Measurements from ENCODE around the gene SPI1.

The SPI1 gene

DNA sequence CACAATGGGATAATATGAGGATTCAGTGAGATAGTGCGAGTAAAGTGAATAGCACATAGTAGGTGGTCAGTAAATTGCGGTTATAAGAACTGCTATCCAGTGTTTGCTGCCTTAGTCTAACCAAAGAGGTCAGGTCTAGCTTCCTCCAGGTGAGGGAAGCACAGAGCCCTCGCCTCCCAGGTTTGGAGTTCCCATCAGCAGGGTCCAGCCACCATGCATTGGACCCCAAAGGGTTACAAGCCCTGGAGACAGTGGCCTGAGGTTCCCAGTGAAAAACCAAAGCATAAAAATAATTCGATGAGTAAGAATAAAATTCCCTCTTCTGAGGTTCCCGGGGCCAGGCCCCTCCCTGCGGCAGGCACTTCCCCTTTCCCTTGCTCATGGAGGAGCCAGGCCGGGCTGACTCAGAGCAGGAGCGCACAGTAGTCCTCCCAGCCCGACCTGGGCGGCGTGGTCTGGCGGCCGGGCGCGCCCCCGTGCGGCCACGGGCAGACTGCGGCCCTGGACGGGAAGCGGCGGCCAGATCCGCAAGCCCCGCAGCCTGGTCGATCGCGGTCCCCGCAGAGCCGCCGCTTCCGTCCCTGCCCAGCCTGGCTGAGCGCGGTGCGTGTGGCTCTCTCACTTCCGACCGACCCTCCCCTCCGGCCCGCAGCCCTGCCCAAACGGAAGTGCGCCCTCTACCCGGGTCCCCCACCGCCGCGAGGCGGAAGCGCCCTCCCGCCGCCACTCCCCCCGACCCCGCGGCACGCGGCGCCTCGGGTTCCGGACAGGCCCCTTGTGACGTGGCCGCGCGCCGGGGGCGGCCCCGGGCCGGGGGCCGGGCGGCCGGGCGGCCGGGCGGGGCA, 29.6 kb upstream of the SPI1 start, which contains the start of gene SLC39A13:
SLC39A13 (plus strand) TSS at position 845 of the 845 bp plus-strand sequence. CDS start 1,505 bp downstream, outside the sequence.
- FAIRE-seq = no peak

DNA sequence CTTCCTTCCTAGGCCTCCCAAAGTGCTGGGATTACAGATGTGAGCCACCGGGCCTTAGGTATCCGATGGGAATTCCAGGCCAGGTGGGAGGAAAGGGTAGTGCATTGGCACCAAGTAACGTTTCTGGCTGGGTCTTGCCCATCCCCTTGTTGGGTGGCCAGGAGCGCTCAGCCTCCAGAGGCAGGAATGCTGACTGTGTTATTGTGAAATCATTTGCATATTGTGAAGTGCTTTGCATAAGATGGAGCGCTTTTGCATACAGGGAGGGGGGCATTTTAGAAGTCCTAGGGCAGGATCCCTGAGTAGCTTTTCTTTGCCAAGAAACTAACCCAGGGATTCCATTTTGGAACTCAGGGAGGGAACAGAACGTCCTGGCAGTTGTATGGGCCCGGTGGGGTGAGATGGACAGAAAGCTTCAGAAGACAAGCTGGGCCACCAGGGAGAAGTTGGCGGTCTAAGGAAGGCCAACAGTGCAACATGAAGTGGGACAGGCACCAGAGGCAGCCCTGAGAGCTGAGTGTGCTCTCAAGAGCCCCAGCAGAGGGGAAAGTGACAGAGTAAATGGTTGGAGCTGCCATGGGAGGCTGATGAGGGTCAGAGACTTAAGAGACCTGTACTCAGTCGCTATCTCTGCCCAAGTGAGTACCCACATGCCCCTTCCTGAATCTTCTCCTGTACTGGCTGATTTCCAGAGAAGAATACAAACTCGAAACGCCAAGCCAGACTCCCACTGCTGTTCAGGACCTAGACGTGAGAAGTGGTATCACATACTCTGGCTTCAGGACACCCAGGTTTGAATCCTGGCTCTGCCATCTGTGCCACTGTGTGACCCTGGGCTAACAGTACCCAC, 28.8 kb upstream of the SPI1 start:
- DNase-seq (ENCODE audit: low spot score) (no peak), FAIRE-seq (no peak)

More for the DNA sequence above, 29.6 kb upstream of the SPI1 start, which contains the start of gene SLC39A13:
- peak; percentile 88 for DNase-seq (ENCODE audit: low spot score)

DNA sequence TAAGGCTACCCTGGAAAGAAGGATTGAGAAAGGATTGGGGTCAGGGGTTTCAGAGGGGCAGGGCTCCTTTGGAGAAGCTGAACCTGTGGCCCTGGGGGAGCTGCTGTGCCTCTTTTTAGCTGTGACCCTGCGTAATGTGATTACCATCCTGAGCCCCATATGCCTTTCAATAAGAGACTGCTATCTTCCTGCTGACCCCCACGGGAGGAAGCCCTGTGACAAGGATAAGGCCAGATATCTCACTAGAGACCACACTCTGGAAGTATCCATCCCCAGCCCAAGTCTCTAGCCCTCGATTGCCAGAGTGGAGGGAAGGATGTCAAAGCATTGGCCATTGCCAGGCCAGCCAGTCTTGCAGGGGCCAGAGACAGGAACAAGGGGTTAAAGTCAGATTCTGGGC, 25.2 kb upstream of the SPI1 start:
- DNase-seq (ENCODE audit: low spot score) (no peak), FAIRE-seq (no peak)

DNA sequence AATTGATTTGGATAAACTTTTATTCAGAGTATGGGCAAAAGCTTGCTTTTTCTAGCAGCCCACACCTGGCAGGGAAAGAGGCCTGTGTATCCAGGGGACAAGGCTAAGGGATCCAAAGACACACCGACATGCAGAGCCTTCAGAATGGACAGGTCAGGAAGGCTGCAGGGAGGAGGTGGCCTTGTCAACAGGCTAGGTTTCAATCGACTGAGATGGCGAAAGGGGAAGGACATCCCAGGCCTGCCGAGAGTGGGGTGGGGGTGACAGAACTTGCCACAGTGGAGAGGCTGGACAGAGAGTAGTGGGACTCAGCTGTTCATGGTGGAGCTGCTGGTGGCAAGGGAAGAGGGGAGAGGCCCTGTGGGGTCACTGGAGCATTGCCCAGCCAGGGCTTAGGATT, 24.8 kb upstream of the SPI1 start:
- FAIRE-seq (no peak), DNase-seq (ENCODE audit: low spot score) (no peak)

DNA sequence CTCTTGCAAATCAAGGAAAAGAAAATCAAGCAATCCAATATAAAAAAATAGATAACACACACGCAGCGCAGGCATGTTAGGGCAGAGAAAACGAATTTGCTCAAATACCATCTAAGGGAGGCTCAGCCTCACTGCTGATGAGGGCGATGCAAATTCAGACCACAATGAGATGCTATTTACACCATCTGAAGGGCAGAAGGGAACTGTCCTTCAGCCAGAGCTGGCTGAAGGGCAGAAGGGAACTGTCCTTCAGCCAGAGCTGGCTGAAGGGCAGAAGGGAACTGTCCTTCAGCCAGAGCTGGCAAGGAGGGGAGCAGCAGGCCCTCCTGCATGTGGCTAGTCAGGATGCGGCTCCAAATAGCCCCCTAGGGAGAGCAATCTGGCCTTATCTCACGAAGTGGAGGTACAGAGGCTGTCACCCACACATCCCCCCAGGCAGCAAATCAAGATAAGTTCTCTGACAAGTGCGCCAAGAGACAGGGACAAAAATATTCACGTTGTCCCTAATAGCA, 22.5 kb upstream of the SPI1 start:
- FAIRE-seq (no peak), DNase-seq (ENCODE audit: low spot score) (no peak)

DNA sequence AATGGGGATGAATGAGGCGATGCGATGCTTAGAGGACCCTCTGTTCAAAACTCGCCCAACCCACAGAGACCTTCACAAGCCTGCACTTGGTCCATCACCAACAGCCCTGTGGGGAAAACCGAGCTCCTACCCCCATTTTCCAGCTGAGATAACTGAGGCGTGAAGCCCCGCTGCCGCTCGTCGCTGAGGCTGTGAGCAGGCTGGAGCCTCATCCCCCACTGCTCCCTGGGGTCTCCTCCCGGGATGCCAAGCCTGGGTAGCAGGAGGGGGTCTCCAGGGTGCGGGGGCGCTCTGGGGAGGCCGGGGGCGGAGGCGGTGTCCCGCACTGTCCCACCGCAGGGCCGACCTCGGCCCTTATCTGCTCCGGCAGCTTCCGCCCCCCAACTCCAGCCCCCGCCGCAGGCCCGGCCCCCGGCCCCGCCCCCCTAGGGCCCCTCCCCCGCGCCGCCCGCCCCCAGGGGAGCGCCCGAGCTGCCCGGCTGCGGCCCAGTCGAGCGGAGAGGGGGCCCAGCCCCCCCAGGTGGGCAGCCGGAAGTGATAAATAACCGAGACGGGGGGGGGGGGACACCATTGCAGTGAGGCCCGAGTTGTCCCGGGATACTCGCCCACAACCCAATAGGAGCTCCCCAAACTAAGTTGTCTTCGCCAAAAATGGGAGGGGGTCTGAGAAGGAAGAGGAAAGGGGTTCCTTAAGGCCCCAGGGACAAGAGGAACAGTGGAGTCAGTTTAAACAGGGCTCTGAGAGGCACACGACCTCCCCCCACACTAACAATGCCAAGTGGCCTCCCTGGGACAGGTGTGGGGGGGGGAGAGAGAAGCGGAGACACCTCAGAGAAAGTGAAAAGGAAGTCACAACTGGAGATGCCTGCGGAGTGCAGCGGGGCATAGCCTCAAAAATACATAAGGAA, 21.8 kb upstream of the SPI1 start:
- FAIRE-seq (no peak), DNase-seq (ENCODE audit: low spot score) (no peak)

DNA sequence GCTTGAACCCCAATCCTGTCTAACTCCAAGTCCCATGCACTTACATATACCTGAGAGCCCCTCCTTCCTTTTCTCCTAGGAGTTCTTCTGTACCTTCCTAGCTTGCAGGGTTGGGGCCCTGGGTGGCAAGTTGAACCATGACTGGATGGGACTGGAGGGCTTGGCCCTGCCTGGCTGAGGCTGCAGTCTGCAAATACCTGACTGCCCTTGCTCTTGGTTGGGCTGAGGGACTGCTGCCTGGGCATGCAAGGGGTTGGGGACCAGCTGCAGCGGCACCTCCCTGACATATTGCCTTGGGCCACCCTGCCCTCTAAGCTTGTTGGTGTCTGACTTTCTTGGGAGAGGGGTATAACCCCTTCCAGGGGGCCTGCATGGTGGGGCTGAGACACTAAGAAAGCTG, 20.2 kb upstream of the SPI1 start:
- no peak for FAIRE-seq
- no peak for DNase-seq (ENCODE audit: low spot score)

DNA sequence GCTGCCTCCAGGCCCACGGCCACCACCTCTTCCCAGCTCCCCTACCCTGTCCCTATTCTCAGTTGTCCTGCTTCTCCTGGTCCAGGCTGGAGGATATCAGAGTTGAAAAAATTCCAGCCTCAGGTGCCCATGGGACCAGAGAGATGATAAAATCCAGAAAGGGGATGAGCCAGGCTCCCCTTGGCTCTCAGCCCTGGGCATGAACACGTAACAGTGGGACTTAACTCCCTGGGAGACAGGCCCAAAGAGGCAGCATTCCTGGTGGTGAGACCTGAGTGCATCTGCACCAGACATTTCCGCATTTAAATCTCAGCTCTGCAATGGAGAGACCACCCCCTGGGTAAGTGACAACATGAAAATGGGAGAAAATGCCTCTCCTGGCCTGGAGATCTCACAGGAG, 19.7 kb upstream of the SPI1 start:
- DNase-seq (ENCODE audit: low spot score) (no peak), FAIRE-seq (no peak)

DNA sequence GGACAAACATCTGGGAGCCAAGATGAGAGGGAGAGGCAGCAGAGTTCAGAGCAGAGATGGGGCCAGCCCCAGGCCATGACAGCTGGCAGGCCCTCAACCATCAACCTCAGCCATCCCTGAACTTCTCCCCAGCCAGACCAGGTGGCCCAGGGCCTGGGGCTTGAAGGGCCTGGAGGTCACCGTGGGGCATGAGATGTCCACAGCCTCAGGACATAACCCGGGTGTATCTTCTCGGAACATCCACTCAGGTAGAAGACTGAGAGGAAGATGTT, 17.6 kb upstream of the SPI1 start:
- FAIRE-seq (no peak), DNase-seq (ENCODE audit: low spot score) (no peak)

DNA sequence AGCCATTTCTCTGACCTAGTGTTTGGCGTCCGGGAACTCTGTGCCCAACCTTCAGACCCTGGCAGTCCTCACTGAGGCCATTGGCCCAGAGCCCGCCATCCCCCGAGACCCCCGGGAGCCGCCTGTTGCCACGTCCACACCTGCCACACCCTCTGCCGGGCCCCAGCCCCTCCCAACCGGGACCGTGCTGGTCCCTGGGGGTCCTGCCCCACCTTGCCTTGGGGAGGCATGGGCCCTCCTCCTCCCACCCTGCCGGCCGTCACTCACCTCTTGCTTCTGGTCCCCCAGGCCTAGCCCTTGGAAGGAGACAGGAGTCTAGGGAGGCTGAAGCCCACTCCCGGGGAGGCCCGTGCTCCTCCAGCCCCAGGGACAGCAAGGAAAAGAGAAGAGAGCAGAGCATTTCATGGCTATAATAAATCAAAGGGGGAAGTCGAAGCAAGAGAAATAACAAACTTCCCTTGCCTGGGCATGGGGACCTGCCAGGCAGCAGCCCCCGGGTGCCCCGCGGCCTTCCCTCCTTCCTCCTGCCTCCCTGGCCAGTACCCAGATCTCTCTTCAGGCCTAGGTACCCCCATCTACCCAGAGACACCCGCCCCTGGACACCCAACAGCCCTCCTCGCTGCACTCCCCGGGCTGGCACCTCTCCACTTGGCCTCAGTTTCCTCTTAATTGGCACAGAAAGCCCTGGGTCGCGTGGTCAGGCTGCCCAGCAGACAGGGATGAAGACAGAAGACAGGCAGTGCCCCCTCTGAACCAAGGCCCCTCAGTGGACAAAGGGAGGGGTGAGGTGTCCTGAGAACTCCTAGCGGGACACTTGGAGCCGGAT, 17.1 kb upstream of the SPI1 start:
- FAIRE-seq = no peak

DNA sequence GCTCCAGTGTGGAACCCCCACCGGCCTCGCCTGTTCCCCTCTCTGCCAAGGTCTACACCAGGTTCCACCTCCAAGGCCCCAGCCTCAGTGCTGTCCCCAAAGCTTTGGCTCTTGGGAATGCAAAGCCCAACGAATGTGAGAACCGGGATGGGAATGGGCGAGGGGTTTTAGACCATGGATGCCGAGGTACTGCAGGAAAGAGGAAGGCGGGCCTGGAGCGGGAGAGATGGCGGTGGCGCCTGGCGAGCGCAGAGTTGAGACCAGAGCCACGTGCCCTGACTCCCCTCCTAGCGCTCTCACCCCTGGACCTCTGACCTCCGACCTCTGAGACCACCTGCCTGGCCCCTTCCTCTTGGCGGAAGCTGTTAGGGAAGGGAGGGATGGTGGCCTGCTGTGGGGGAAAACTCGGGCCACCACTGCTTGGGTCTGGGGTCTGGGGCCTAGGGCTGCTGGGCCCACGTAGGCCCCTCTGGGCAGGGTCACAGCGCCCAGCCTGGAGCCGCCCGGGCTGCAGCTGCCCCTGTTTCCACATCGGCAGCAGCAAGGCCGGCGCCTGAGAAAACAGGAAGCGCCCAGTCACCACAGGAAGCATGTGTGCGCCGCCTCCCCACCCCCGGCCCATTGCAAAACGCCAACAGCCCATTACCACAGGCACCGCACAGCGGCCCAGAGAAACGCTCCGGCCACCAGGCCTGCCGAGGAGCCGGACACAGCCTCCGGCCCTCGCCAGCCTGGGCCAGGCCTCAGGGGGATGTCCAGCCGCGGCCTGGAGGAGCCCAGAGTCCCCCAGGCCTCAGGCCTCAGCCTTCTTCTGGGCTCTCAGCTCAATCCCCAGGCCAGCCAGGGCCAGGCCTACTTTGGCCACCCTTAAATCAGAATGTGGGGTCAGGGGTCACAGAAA, 16.2 kb upstream of the SPI1 start:
- no peak for FAIRE-seq
- DNase-seq (ENCODE audit: low spot score) = no peak

More for the DNA sequence above, 17.1 kb upstream of the SPI1 start:
- no peak for DNase-seq (ENCODE audit: low spot score)

DNA sequence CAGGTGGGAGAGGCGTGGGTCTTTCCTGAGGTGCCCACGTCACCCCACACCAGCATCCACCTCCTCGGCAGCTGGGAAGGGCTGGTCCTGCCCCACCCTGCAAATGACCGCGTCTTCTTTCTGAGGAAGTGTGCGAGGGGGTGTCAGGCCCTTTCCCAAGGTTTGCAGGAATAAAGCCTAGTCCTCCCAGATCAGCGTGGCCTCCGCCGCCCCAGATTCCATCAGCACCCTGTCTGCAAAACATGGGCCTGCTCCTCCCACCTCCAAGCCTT, 15.6 kb upstream of the SPI1 start:
- no peak for FAIRE-seq
- DNase-seq (ENCODE audit: low spot score) = no peak

DNA sequence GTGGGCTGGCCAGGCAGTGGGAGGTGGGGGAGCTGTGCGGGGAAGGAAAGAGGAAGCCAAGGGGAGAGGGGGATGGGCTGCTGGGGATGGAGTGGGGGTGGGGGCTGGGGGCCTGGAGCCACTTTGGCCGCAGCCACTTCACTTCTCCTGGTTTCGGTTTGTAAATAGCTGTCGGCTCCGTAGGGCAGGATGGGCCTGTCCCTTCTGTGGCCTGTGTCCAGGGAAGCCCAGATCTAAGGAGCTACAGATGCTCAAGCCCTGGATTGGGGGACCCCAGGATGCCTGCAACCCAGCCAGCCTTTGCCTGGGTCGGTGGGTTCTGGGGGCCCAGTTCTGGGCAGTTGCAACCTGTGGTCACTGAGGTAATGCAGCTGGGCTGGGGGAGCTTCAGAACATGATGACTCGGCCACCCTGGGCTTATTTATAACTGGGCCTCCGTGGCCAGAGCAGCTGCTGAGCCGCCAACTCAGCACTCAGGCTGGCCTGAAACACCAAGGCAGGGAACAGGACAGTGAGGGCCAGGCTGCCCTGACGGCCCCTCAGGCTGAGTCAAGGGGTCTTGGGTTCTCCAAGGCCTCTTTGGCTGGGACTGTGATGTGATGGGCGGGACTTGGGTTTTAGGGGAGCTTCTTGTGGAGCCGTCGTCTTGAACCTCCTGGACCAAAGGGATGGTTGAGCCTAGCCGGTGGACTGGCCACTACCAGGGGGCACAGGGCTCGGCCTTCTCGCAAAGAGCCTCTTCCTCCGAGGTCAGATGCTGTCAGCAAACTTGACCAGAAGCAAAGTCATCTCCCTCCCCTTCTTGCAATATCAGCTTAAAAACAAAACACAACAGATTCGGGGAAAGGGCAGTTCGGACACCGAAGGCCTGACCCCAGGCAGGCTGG, 15.1 kb upstream of the SPI1 start:
- FAIRE-seq (no peak), DNase-seq (ENCODE audit: low spot score) (peak; percentile 18)

DNA sequence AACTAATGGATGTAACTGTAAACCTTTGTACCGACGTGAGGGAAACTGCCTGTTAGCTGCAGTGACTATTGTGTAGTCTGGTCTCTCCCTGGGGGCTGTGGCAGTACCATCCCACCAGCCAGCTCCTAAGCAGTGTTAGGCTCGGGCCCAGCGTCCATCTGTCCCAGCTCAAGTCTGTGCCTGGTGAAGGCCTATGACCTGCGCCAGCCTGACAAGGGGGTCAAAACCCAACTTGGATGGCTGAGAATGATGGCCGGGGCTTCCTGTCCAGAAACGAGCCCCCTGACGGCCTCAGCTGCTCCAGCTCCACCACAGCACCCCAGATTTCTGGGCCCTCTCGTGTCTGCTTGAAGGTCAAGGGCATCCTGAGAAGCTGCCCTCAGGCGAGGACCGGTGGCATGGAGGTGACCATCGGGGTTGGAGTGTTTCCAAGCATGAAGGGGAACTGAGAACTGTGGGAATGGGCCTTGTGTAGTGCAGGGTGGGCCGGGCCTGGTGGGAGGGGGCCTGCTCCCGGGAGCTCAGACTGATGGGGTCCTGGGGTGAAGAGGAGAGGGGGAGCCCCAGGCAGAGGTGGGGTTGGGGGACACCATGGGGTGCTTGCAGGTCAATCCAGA, 14.3 kb upstream of the SPI1 start:
- FAIRE-seq = no peak

DNA sequence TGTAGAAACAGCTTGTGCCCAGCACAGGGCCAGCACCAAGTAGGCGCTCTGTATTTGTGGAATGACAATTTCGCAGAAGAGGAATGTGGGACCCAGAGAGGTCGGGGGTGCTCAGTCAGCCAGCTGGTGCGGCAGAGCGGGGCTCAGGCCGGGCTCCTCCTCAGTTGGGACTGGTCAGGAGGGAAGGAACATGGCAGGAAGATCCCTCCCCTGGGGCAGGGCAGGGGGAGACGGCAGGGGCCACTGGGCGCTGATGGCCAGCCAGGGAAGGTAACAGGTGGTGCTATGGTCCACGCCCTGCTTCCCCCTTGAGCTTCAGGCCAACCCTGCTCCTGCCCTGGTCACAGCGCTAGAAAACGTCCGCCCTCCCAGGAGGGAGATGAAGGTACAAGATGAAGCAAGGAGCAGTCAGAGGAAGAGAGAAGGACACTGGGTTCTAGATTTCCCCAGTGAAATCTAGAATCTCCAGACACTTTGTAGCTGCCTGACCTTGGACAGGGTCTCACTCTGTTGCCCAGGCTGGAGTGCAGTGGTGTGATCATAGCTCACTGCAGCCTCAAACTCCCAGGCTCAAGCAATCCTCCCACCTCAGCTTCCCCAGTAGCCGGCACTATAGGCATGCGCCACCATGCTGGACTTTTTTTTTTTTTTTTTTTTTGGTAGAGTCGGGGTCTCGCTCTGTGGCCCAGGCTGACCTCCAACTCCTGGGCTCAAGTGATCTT, 13.5 kb upstream of the SPI1 start:
- no peak for DNase-seq (ENCODE audit: low spot score)
- no peak for FAIRE-seq

More for the DNA sequence above, 14.3 kb upstream of the SPI1 start:
- no peak for DNase-seq (ENCODE audit: low spot score)

DNA sequence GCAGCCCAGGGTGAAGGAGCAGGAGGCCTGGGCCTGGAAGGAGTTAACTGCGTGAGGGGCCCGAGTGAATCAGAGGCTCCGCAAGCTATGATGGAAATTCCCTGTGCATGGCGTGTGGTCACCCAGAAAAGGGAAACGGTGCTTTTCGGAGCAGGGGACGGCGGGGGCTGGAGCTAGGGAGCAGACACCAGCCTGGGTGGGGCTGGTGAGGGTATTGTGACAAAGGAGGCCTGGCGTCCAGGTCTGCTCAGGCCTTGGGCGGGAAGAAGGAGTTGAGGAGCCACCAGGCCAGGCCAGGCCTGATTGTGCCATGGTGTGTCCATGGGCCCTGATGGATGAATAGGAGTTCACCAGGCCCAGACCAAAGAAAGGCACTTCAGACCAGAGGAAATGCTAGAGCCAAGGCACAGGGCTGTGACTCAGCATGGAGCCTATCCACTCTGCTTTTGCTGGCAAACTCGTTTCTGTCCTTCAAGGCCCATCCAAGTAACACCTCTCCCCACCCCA, 12.8 kb upstream of the SPI1 start:
- DNase-seq (ENCODE audit: low spot score) (no peak), FAIRE-seq (no peak)

DNA sequence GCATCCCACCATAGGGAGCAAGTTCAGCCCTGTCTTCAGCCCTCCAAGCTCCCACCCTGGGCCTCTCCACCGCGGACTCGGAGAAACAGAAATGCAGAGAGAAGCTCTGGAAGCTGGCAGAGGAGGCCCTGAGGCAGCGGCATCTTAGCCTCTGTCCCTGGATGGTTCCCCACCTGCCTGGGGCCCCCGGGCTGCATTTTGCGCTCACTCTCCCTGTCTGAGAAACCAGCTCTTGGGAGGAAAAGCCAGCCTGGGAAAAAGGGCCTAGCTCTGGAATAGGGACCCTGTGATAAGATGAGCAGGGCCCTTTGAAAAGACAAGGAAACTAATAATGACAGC, 12.0 kb upstream of the SPI1 start:
- DNase-seq (ENCODE audit: low spot score) = no peak
- no peak for FAIRE-seq

Measured in RCC 7860 (cell line).